ENCODE data around the gene PRKCZ.

GRCh38 chr1:2090216-2090890, 40.1 kb downstream of the PRKCZ start:
- TF ChIP-seq CTCF (IDR thresholded peaks at IDR 0.05) (no peak), POLR2AphosphoS5 (IDR thresholded peaks at IDR 0.05; ENCODE audit: insufficient read depth in 1 of 2, low read depth in 1 of 2) (no peak), POLR2A (IDR thresholded peaks at IDR 0.05) (no peak)

All from vagina (tissue), 2 donors.